Calu3 (cell line): ENCODE measurements around the gene CNFN. TPM values are rescaled to one million over a fixed set of nuclear protein-coding genes. Genes with fewer than 3 reads are reported as not detected.

Source experiments
- BruUV-seq: library from RNA; stranded (reverse); fragments of 400-500 nt; replicated peaks from 2 replicates; lab custom pipeline; 2021; lab: Mats Ljungman, UMichigan
- CTCF ChIA-PET: fragments of 300-600 bp; sonication (Branson Sonifier 250); formaldehyde crosslinking; loops from one replicate; lab custom pipeline; 2022; ENCODE audit warnings: antibody characterized with exemption; lab: Charles Lee
- DNase-seq: peaks from one replicate; pipeline ENCODE4 v3.0.0; 2022
- H3K27ac Mint-ChIP-seq: one replicate; pipeline ENCODE4 v1.8.0; 2022; ENCODE audit warnings: mixed read lengths; ENCODE audit not compliant: unreplicated experiment
- H3K27me3 Mint-ChIP-seq: one replicate; pipeline ENCODE4 v1.8.0; 2022; ENCODE audit warnings: mixed read lengths; ENCODE audit not compliant: unreplicated experiment
- H3K36me3 Mint-ChIP-seq: one replicate; pipeline ENCODE4 v1.8.0; 2022; ENCODE audit warnings: mild to moderate bottlenecking, moderate library complexity, mixed read lengths; ENCODE audit not compliant: insufficient read depth, unreplicated experiment
- H3K4me1 Mint-ChIP-seq: one replicate; pipeline ENCODE4 v1.8.0; 2022; ENCODE audit warnings: mild to moderate bottlenecking, low read depth, mixed read lengths; ENCODE audit not compliant: unreplicated experiment
- H3K4me3 Mint-ChIP-seq: one replicate; pipeline ENCODE4 v1.8.0; 2022; ENCODE audit warnings: mild to moderate bottlenecking, low read depth, moderate library complexity, mixed read lengths; ENCODE audit not compliant: unreplicated experiment
- H3K9me3 Mint-ChIP-seq: one replicate; pipeline ENCODE4 v1.8.0; 2022; ENCODE audit warnings: low read depth, mixed read lengths; ENCODE audit not compliant: unreplicated experiment
- intact Hi-C: fragments of 100-400 bp; cut with micrococcal nuclease; formaldehyde crosslinking; loops from one replicate; pipeline ENCODE4 v1.10.0; 2022; ENCODE audit not compliant: unreplicated experiment
- total RNA-seq: library from RNA; stranded (reverse); gene quantifications from 2 replicates; pipeline ENCODE4 v1.2.3, GENCODE V29; 2022
- TF ChIP-seq, protein P1 (sequence below): fragments of 200-600 bp; IDR thresholded peaks from one replicate; pipeline ENCODE4 v1.8.0; 2022; ENCODE audit warnings: antibody characterized with exemption; ENCODE audit not compliant: unreplicated experiment

Gene CNFN
- total RNA-seq, 1 experiment from 2014 or later = 1.6 TPM

DNA sequence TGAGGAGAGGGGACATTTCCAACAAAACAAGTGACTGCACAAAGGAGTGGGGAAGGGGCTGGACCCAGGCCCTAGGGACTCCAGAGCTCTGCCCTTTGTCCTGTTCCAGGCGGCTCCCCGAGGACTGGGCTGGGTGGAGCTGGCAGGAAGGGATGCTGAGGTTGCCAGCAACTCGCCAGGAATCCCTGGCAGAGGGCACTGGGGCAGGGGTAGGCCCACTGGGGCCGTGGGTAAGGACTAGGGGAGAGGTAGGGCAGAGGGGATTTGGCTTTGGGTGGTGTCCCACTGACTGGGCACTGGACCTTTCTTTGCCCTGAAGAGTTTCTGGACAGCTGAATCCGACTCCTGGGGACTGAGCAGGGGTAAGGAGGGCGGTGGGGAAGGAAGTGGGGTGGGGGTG is 29.2 kb upstream of the CNFN start:
- no peak overlapping the region for H3K4me3 Mint-ChIP-seq
- CTCF ChIA-PET = interaction anchor here (0.6 to 1.6 kb wide), 2 partner anchors 10 to 20 kb away, joined by 5 to 14 read pairs; no protein-coding TSS in a partner anchor

DNA sequence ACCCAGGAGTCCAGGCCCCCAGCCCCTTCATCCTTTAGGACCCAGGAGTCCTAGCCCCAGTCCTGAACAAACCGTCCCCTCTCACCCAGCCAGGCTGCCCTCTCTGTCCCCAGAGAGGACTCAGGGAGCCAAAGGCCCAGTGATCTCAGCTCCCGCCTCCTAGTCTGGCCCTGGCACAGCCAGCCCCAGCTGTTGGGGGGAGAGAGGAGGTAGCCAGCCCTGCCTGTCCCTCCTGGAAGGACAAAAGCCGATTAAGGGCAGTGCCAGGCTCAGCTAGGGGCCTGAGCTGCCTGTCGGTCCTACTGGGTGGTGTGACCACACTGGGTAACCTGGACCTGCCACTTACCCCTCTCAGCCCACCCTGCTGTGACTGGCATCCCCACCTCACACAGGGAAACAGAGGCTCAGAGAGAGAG is 22.6 kb upstream of the CNFN start:
- Mint-ChIP-seq H3K27ac (no peak overlapping the region), H3K9me3 (no peaks in the 10 kb centered on the region), H3K4me3 (no peak overlapping the region), H3K4me1 (peaks cover 42% of the 10 kb centered on the region), H3K27me3 (no peaks in the 10 kb centered on the region), H3K36me3 (peaks cover 21% of the 10 kb centered on the region)
- intact Hi-C loops = no loop called here
- TF ChIP-seq, protein P1, sequence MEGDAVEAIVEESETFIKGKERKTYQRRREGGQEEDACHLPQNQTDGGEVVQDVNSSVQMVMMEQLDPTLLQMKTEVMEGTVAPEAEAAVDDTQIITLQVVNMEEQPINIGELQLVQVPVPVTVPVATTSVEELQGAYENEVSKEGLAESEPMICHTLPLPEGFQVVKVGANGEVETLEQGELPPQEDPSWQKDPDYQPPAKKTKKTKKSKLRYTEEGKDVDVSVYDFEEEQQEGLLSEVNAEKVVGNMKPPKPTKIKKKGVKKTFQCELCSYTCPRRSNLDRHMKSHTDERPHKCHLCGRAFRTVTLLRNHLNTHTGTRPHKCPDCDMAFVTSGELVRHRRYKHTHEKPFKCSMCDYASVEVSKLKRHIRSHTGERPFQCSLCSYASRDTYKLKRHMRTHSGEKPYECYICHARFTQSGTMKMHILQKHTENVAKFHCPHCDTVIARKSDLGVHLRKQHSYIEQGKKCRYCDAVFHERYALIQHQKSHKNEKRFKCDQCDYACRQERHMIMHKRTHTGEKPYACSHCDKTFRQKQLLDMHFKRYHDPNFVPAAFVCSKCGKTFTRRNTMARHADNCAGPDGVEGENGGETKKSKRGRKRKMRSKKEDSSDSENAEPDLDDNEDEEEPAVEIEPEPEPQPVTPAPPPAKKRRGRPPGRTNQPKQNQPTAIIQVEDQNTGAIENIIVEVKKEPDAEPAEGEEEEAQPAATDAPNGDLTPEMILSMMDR = no peak
- no TSS peak for BruUV-seq
- no peak for DNase-seq
- CTCF ChIA-PET = interaction anchor here (1.6 kb wide), 1 partner anchor 26 kb away, joined by 5 read pairs; no protein-coding TSS in a partner anchor

More for the DNA sequence above, 29.2 kb upstream of the CNFN start:
- no TSS peak for BruUV-seq
- H3K27me3 Mint-ChIP-seq = no peaks in the 10 kb centered on the region
- TF ChIP-seq, protein P1 = no peak
- H3K4me1 Mint-ChIP-seq = peaks cover 36% of the 10 kb centered on the region
- H3K27ac Mint-ChIP-seq = no peak overlapping the region
- intact Hi-C loops = no loop called here
- no peak for DNase-seq
- H3K9me3 Mint-ChIP-seq = no peaks in the 10 kb centered on the region
- peaks cover 31% of the 10 kb centered on the region for H3K36me3 Mint-ChIP-seq

DNA sequence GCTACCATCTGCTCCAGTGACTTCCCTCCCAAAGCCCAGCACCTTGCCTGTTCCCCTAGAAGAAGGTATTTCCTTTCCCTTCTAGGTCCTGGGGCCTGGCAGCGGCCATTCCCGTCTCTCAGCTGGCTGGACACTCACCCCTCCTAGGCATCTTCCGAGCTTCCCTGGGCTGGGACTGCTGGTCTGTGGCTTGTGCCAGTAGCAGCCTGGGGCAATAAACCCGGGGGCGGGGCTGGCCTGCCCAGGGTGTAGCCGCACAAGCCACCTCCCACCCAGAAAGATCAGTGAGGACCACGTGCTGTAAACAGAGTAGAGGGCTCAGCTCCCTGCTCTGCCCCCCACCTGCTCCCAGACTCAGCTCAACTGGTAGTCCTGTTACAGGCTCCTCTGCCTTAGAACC is 22.1 kb upstream of the CNFN start:
- H3K4me1 Mint-ChIP-seq = peaks cover 42% of the 10 kb centered on the region
- H3K27me3 Mint-ChIP-seq = no peaks in the 10 kb centered on the region
- peak; percentile 61 for DNase-seq
- intact Hi-C loops = no loop called here
- no peak overlapping the region for H3K27ac Mint-ChIP-seq
- CTCF ChIA-PET = interaction anchor here (0.5 to 1.6 kb wide), 2 partner anchors 26 to 739 kb away, joined by 3 to 5 read pairs; no protein-coding TSS in a partner anchor
- BruUV-seq = no TSS peak
- no peaks in the 10 kb centered on the region for H3K9me3 Mint-ChIP-seq
- TF ChIP-seq, protein P1 = no peak
- H3K36me3 Mint-ChIP-seq = peaks cover 22% of the 10 kb centered on the region
- H3K4me3 Mint-ChIP-seq = no peak overlapping the region

DNA sequence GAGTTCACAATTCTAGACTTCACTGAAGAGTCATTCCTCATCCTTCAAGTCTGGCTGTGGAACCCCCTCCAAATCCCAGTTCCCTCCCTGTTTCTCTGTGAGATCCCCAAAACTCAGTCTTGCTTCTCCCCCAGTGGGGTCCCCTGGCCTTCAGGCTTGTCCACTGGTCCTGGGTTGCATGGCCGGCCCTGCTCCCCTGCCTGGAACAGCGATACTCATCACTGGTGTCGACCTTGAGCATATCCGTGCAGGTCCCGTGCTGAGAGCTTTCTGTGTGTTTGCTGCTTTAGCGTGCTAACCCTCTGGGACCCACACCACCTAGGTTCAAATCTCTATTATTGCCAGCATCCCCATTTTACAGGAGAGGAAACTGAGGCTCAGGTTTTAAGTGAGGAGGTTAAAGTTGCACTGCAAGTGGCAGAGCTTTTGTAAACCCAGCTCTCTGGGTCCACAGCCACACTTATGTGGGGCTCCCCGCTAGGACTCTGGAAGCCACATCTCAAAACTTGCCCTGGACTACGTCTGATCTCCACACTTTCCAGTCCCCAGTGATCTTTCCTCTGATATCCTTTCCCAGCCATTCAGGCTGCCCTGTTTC is 21.6 kb upstream of the CNFN start:
- CTCF ChIA-PET = interaction anchor here (0.5 to 1.6 kb wide), 2 partner anchors 27 to 739 kb away, joined by 3 to 5 read pairs; no protein-coding TSS in a partner anchor
- H3K9me3 Mint-ChIP-seq = no peaks in the 10 kb centered on the region
- no peaks in the 10 kb centered on the region for H3K27me3 Mint-ChIP-seq
- peaks cover 27% of the 10 kb centered on the region for H3K36me3 Mint-ChIP-seq
- no TSS peak for BruUV-seq
- peaks cover 42% of the 10 kb centered on the region for H3K4me1 Mint-ChIP-seq
- intact Hi-C loops = no loop called here
- DNase-seq = no peak
- no peak overlapping the region for H3K4me3 Mint-ChIP-seq
- H3K27ac Mint-ChIP-seq = no peak overlapping the region
- TF ChIP-seq, protein P1 = no peak
